ENCODE measurements around the gene LCE1D. TPM values are rescaled to one million over a fixed set of nuclear protein-coding genes. Genes with fewer than 3 reads are reported as not detected.

The LCE1D gene
- total RNA-seq, 1 experiment from 2014 or later, result not detected

- DNase-seq (ENCODE audit: low read depth, low spot score) (no peak), ATAC-seq (no peak)
- Histone ChIP-seq H3K27ac (ENCODE audit: low read length) (no peak overlapping the region), H3K27me3 (ENCODE audit: control insufficient read depth, insufficient read depth, low read length) (no peaks in the 10 kb centered on the region), H3K36me3 (ENCODE audit: control insufficient read depth, insufficient read depth, low read length) (no peaks in the 10 kb centered on the region), H3K4me3 (ENCODE audit: low read depth in 2 of 2, low read length in 2 of 2) (no peak overlapping the region), H3K4me1 (ENCODE audit: control insufficient read depth, insufficient read depth, low read length) (no peaks in the 10 kb centered on the region), H3K9me3 (ENCODE audit: control insufficient read depth, insufficient read depth, low read depth, low read length) (no peaks in the 10 kb centered on the region)
- BruUV-seq (replicated peaks), result no TSS peak
- no peak for TF ChIP-seq POLR2AphosphoS5 (IDR thresholded peaks at IDR 0.05; ENCODE audit: low read depth, low read length)
- TF ChIP-seq SIN3A (IDR thresholded peaks at IDR 0.05; ENCODE audit: borderline replicate concordance, insufficient read depth, low read depth, low read length), result no peak
- TF ChIP-seq, protein P1, sequence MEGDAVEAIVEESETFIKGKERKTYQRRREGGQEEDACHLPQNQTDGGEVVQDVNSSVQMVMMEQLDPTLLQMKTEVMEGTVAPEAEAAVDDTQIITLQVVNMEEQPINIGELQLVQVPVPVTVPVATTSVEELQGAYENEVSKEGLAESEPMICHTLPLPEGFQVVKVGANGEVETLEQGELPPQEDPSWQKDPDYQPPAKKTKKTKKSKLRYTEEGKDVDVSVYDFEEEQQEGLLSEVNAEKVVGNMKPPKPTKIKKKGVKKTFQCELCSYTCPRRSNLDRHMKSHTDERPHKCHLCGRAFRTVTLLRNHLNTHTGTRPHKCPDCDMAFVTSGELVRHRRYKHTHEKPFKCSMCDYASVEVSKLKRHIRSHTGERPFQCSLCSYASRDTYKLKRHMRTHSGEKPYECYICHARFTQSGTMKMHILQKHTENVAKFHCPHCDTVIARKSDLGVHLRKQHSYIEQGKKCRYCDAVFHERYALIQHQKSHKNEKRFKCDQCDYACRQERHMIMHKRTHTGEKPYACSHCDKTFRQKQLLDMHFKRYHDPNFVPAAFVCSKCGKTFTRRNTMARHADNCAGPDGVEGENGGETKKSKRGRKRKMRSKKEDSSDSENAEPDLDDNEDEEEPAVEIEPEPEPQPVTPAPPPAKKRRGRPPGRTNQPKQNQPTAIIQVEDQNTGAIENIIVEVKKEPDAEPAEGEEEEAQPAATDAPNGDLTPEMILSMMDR (IDR thresholded peaks at IDR 0.05), result no peak
- TF ChIP-seq, protein P2, sequence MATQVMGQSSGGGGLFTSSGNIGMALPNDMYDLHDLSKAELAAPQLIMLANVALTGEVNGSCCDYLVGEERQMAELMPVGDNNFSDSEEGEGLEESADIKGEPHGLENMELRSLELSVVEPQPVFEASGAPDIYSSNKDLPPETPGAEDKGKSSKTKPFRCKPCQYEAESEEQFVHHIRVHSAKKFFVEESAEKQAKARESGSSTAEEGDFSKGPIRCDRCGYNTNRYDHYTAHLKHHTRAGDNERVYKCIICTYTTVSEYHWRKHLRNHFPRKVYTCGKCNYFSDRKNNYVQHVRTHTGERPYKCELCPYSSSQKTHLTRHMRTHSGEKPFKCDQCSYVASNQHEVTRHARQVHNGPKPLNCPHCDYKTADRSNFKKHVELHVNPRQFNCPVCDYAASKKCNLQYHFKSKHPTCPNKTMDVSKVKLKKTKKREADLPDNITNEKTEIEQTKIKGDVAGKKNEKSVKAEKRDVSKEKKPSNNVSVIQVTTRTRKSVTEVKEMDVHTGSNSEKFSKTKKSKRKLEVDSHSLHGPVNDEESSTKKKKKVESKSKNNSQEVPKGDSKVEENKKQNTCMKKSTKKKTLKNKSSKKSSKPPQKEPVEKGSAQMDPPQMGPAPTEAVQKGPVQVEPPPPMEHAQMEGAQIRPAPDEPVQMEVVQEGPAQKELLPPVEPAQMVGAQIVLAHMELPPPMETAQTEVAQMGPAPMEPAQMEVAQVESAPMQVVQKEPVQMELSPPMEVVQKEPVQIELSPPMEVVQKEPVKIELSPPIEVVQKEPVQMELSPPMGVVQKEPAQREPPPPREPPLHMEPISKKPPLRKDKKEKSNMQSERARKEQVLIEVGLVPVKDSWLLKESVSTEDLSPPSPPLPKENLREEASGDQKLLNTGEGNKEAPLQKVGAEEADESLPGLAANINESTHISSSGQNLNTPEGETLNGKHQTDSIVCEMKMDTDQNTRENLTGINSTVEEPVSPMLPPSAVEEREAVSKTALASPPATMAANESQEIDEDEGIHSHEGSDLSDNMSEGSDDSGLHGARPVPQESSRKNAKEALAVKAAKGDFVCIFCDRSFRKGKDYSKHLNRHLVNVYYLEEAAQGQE (IDR thresholded peaks at IDR 0.05; ENCODE audit: insufficient read depth in 1 of 2, low read depth in 2 of 2, low read length in 1 of 2), result no peak
- TF ChIP-seq TCF7L2 (IDR thresholded peaks at IDR 0.05; ENCODE audit: low read depth, low read length), result no peak
- POLR2A ChIA-PET, result interaction anchor here (0.6 kb wide), 1 partner anchor 1607 kb away, joined by 5 read pairs; no protein-coding TSS in a partner anchor
- in situ Hi-C loops (cut with HindIII; ENCODE audit: low pct_unique_long_range_greater_than_20kb, low sequenced_read_pairs), result no loop called here
- CTCF ChIA-PET, result no interaction called here
- intact Hi-C loops (cut with micrococcal nuclease; ENCODE audit: unreplicated experiment), result no loop called here
Measured at GRCh38 chr1:152756872-152757271, 39.6 kb upstream of the LCE1D start.

DNA sequence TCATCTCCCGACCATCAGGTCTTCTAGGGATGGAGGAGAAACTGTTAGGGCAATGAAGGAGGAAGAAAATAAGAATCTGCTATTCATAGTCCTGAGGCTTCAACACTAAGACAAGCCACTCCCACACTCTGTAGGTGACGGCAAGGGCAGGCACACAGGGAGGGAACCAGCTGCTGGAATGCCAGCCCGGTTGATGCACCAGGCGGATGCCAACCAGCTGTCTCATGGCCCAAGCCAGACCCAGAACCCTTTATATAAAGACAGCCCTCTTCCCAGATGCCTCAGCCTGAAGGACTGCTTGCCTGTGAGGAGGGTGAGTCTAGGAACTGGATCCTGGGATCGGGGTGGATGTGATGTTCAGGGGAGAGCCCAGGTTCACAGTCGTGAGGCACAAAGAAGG, 38.8 kb upstream of the LCE1D start, which contains the start of gene KPRP:
Gene KPRP, plus strand, starts transcription at position 279 of the 400 bp plus-strand sequence. CDS start 1,564 bp downstream, outside the sequence.
- no peak within 1 kb of the TSS for H3K4me3 ChIP-seq (ENCODE audit: low read depth in 2 of 2, low read length in 2 of 2)
- no peaks in the 10 kb centered on the region for H3K27me3 ChIP-seq (ENCODE audit: control insufficient read depth, insufficient read depth, low read length)
- no TSS peak for BruUV-seq (replicated peaks)
- no peak for DNase-seq (ENCODE audit: low read depth, low spot score)
- POLR2A ChIA-PET, result no interaction called here
- TF ChIP-seq, protein P1 (IDR thresholded peaks at IDR 0.05), result no peak
- TF ChIP-seq SIN3A (IDR thresholded peaks at IDR 0.05; ENCODE audit: borderline replicate concordance, insufficient read depth, low read depth, low read length) (no peak), TCF7L2 (IDR thresholded peaks at IDR 0.05; ENCODE audit: low read depth, low read length) (no peak), POLR2AphosphoS5 (IDR thresholded peaks at IDR 0.05; ENCODE audit: low read depth, low read length) (no peak)
- TF ChIP-seq, protein P2 (IDR thresholded peaks at IDR 0.05; ENCODE audit: insufficient read depth in 1 of 2, low read depth in 2 of 2, low read length in 1 of 2), result no peak
- no peaks in the 10 kb centered on the region for H3K36me3 ChIP-seq (ENCODE audit: control insufficient read depth, insufficient read depth, low read length)
- no peaks in the 10 kb centered on the region for H3K4me1 ChIP-seq (ENCODE audit: control insufficient read depth, insufficient read depth, low read length)
- no peak for ATAC-seq
- H3K27ac ChIP-seq (ENCODE audit: low read length), result no peak within 1 kb of the TSS
- CTCF ChIA-PET, result no interaction called here
- intact Hi-C loops (cut with micrococcal nuclease; ENCODE audit: unreplicated experiment) (no loop called here), in situ Hi-C loops (cut with HindIII; ENCODE audit: low pct_unique_long_range_greater_than_20kb, low sequenced_read_pairs) (no loop called here)
- H3K9me3 ChIP-seq (ENCODE audit: control insufficient read depth, insufficient read depth, low read depth, low read length), result no peaks in the 10 kb centered on the region
